Stimulated activated CD4-positive, alpha-beta T cell treated with anti-CD3 and anti-CD28 coated beads, Interleukin-2, amount 100 ng/mL, for 24 hours (primary cell): ENCODE data around the gene DAZ3.
"Not testable (repeated sequence)": the region's sequence is repeated elsewhere in the genome, so short reads cannot be mapped to it uniquely, and the experiment has no call there.

Source experiments
- DNase-seq, 2 donors: peaks; one replicate each; pipeline ENCODE4 v3.0.0-alpha.2; 2020

Gene DAZ3

GRCh38 chrY:24813293-24813692 lies at the start of gene DAZ3:
Gene DAZ3, minus strand, starts transcription at chrY:24813393. Its CDS starts 208 bp downstream, at chrY:24813185.
- not testable (repeated sequence) for DNase-seq

DNA sequence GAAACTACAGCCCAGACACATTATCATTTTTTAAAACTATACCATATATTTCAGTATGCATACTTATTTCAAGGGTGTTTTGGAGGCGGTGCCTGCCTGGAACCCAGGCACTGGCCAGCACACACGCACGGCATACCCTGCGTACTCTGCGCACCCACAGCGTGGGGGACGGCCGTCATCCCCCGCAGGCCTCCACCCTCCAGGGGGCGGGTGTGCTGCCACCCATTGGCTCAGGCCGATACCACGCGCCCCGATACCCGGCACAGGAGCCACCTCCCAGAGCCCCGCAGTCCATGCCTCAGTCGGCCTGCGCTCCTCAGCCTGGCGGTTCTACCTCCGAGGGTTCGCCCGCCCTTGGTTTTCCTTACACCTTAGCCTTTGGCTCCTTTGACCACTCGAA lies 20.4 kb upstream of the DAZ3 start, which contains the start of gene DAZ4:
Gene DAZ4 (plus strand): TSS at position 301 of the 400 bp plus-strand sequence. CDS start 208 bp downstream, outside the sequence.
- DNase-seq = not testable (repeated sequence)

GRCh38 chrY:24825069-24825468 lies 11.9 kb upstream of the DAZ3 start:
- DNase-seq = not testable (repeated sequence)

- DNase-seq = not testable (repeated sequence)
These were observed 11.1 kb upstream of the DAZ3 start for GRCh38 chrY:24824184-24824879.

GRCh38 chrY:24821836-24822235 lies 8.6 kb upstream of the DAZ3 start:
- not testable (repeated sequence) for DNase-seq
